ENCODE results near the gene TMEM114.

DNA sequence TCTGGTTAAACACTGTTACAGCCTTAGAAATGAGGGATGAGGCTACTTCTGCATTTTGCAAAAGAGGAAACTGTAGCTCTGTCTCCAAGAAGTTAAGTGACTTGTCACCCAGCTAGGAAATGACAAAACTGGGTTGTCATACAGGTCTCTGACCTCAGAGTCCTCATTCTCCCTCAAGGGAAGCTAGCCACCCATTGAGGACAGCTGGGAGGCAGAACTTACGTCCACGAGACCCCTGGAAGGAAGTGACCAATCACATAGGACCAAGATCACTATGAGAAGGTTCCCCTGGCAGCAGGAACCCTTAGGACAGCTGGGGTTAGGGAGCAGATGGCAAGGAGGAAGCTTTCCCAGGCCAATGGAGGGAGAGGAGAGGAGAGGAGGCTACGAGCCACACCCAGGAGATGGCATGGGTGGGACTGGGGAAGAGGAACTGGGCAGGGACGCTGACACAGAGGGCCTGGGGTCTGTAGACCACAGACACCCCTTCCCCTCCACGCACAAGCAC, 42.4 kb upstream of the TMEM114 start:
- no peak for TF ChIP-seq EP300 (IDR thresholded peaks at IDR 0.05)
- TF ChIP-seq POLR2AphosphoS5 (IDR thresholded peaks at IDR 0.05) = no peak

Data from stomach (tissue), 4 donors.